Measurements from ENCODE around the gene NPNT. TPM values are rescaled to one million over a fixed set of nuclear protein-coding genes. Genes with fewer than 3 reads are reported as not detected.

Gene NPNT
- total RNA-seq, 2 donors from 2014 or later: 0.06 TPM; not detected in 1

GRCh38 chr4:105990933-105991332 is 95.7 kb downstream of the NPNT start:
- no peaks in the 10 kb centered on the region for H3K9me3 Mint-ChIP-seq
- DNase-seq (ENCODE audit: low spot score in 2 of 2): no peak

GRCh38 chr4:105991726-105992125 is 96.5 kb downstream of the NPNT start:
- DNase-seq (ENCODE audit: low spot score in 2 of 2): no peak
- no peak for ATAC-seq
- H3K36me3 Mint-ChIP-seq: no peaks in the 10 kb centered on the region
- no peak overlapping the region for H3K27ac Mint-ChIP-seq
- H3K9me3 Mint-ChIP-seq: no peaks in the 10 kb centered on the region

More at GRCh38 chr4:105990933-105991332, 95.7 kb downstream of the NPNT start:
- Mint-ChIP-seq H3K27ac (no peak overlapping the region), H3K36me3 (no peaks in the 10 kb centered on the region)
- no peak for ATAC-seq

- Mint-ChIP-seq H3K27ac (no peak overlapping the region), H3K9me3 (peaks cover 3 to 4% of the 10 kb centered on the region in 2 donors), H3K36me3 (peaks cover 0 to 5% of the 10 kb centered on the region in 2 donors)
- no peak for ATAC-seq
- no peak for DNase-seq (ENCODE audit: low spot score in 2 of 2)
Measured at GRCh38 chr4:105992641-105993305, 97.5 kb downstream of the NPNT start.

- Mint-ChIP-seq H3K27ac (no peak overlapping the region), H3K9me3 (peaks cover 3 to 4% of the 10 kb centered on the region in 2 donors), H3K36me3 (peaks cover 0 to 5% of the 10 kb centered on the region in 2 donors)
- DNase-seq (ENCODE audit: low spot score in 2 of 2): no peak
- no peak for ATAC-seq
Measured at GRCh38 chr4:105994061-105994460, 98.8 kb downstream of the NPNT start.

- Mint-ChIP-seq H3K27ac (no peak overlapping the region), H3K9me3 (peaks cover 3 to 4% of the 10 kb centered on the region in 2 donors)
Measured at GRCh38 chr4:105994841-105995501, 99.7 kb downstream of the NPNT start.

GRCh38 chr4:105996845-105997244 is 101.6 kb downstream of the NPNT start:
- H3K27ac Mint-ChIP-seq: no peak overlapping the region
- DNase-seq (ENCODE audit: low spot score in 2 of 2) (no peak), ATAC-seq (no peak)
- H3K36me3 Mint-ChIP-seq: peaks cover 0 to 5% of the 10 kb centered on the region in 2 donors
- peaks cover 3 to 4% of the 10 kb centered on the region in 2 donors for H3K9me3 Mint-ChIP-seq

More at GRCh38 chr4:105994841-105995501, 99.7 kb downstream of the NPNT start:
- H3K36me3 Mint-ChIP-seq: peaks cover 0 to 5% of the 10 kb centered on the region in 2 donors
- DNase-seq (ENCODE audit: low spot score in 2 of 2): no peak
- ATAC-seq: no peak

GRCh38 chr4:105998171-105999063 is 103.1 kb downstream of the NPNT start:
- H3K9me3 Mint-ChIP-seq: peaks cover 3 to 4% of the 10 kb centered on the region in 2 donors
- no peak overlapping the region for H3K27ac Mint-ChIP-seq
- ATAC-seq (no peak), DNase-seq (ENCODE audit: low spot score in 2 of 2) (no peak)
- H3K36me3 Mint-ChIP-seq: peaks cover 0 to 5% of the 10 kb centered on the region in 2 donors

- Mint-ChIP-seq H3K9me3 (peaks cover under 1 to 3% of the 10 kb centered on the region in 2 donors), H3K36me3 (no peaks in the 10 kb centered on the region), H3K27ac (no peak overlapping the region)
- no peak for ATAC-seq
- no peak for DNase-seq (ENCODE audit: low spot score in 2 of 2)
Measured at GRCh38 chr4:106002994-106003393, 107.7 kb downstream of the NPNT start.

GRCh38 chr4:106010761-106011160 is 115.5 kb downstream of the NPNT start:
- no peak overlapping the region for H3K27ac Mint-ChIP-seq
- peaks cover 27 to 40% of the 10 kb centered on the region in 2 donors for H3K9me3 Mint-ChIP-seq
- no peak for ATAC-seq
- H3K36me3 Mint-ChIP-seq: peaks cover 6 to 26% of the 10 kb centered on the region in 2 donors
- DNase-seq (ENCODE audit: low spot score in 2 of 2): no peak

- Mint-ChIP-seq H3K9me3 (peaks cover 27 to 40% of the 10 kb centered on the region in 2 donors), H3K27ac (no peak overlapping the region), H3K36me3 (peaks cover 6 to 26% of the 10 kb centered on the region in 2 donors)
- ATAC-seq (no peak), DNase-seq (ENCODE audit: low spot score in 2 of 2) (no peak)
Measured at GRCh38 chr4:106011387-106011786, 116.1 kb downstream of the NPNT start.

GRCh38 chr4:106017975-106018374 is 122.7 kb downstream of the NPNT start:
- ATAC-seq (no peak), DNase-seq (ENCODE audit: low spot score in 2 of 2) (no peak)
- Mint-ChIP-seq H3K36me3 (peaks cover 0 to 13% of the 10 kb centered on the region in 2 donors), H3K27ac (no peak overlapping the region), H3K9me3 (peaks cover 13 to 21% of the 10 kb centered on the region in 2 donors)

GRCh38 chr4:106019771-106020170 is 124.5 kb downstream of the NPNT start:
- Mint-ChIP-seq H3K9me3 (peaks cover 5 to 7% of the 10 kb centered on the region in 2 donors), H3K36me3 (peaks cover 0 to 3% of the 10 kb centered on the region in 2 donors), H3K27ac (no peak overlapping the region)
- DNase-seq (ENCODE audit: low spot score in 2 of 2) (no peak), ATAC-seq (no peak)

Other genes with a start within 250 kb of the NPNT start
- gene INTS12, start 186.8 kb upstream of the NPNT start, total RNA-seq: 10 to 100 TPM; 16.3 to 20.9 TPM
- 10 to 100 TPM in 1 of 2 donors, 1 to 10 TPM in 1; 7.4 to 15.7 TPM for gene GSTCD, start 186.7 kb upstream of the NPNT start, total RNA-seq